HG03460 (cell line): ENCODE data around the gene ADCYAP1R1.

Source experiments
- ATAC-seq: cut with Tn5 transposase; IDR thresholded peaks from one replicate; pipeline ENCODE4 v1.9.1; 2021; ENCODE audit not compliant: unreplicated experiment

Gene ADCYAP1R1

DNA sequence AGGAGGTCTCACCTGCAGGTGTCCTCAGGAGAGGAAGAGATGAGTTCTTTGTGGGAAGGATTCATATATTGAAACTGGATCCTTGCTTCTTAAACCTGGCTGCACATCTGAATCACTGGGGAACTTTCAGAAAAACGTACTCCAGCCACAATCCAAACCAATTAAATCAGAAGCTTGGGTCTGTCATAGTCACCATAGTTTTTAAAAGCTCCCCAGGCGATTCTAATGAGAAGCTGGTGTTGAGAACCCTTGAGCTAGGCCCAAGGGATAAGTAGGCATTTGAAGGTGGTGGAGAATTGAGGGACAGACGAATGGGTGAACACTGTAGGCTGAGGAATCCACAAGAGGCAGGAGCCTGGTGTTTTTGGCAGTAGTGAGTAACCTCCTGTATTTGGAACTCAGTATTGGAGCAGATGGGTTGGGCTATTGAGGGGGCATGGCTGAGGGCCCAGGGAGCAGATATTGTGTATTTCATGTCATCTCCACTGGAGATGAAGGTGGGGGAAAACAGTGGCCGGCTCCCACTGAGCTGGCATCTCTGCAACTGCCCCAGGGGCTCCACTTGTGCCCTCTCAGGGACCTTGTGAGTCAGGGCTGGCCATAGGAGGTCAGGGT lies 14.5 kb downstream of the ADCYAP1R1 start:
- ATAC-seq: no peak

DNA sequence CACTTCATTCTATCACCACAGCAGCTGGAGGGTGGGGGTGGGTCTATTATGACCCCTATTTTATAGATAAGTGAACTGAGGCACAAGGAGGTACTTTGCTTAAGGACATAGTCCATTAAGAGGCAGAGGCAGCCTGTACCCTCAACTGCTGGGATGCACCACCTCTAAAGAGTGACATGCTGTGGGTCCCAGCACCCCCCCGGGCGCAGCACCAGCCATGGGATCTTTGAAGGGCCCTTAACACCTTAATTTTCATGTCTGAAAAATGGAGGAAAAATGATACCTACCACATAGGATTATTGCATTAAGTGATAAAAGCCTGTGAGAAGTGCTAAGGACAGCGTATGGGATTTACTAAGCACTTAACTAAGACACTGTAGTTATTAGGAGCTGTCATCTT lies 15.4 kb downstream of the ADCYAP1R1 start:
- no peak for ATAC-seq

GRCh38 chr7:31068006-31068675 lies 16.0 kb downstream of the ADCYAP1R1 start:
- no peak for ATAC-seq

GRCh38 chr7:31069860-31070555 lies 17.9 kb downstream of the ADCYAP1R1 start:
- ATAC-seq: no peak

- no peak for ATAC-seq
Measured at GRCh38 chr7:31070991-31071644, 19.0 kb downstream of the ADCYAP1R1 start.

DNA sequence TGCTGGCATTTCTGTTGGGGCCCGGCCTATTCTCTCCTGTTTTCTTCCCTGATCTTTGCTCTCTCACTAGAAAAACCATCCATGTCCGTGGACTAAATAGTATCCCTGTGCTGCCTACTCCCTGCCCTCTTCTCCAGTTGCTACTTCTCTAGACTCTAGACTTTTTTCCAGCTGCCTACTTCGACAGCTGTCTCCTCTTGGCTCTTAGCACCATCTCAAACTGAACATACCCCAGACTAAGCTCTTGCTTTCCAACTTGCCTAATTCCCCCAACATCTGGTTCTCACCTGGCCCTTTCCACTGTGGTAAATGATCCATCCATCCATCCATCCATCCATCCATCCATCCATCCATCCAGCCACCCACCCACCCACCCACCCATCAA lies 19.5 kb downstream of the ADCYAP1R1 start:
- ATAC-seq: no peak

- ATAC-seq: no peak
Measured at GRCh38 chr7:31073326-31074119, 21.4 kb downstream of the ADCYAP1R1 start.

GRCh38 chr7:31074120-31074383 lies 21.9 kb downstream of the ADCYAP1R1 start:
- ATAC-seq: no peak

- no peak for ATAC-seq
Measured at GRCh38 chr7:31074403-31075085, 22.4 kb downstream of the ADCYAP1R1 start.

GRCh38 chr7:31075086-31075405 lies 22.9 kb downstream of the ADCYAP1R1 start:
- ATAC-seq: no peak

- no peak for ATAC-seq
Measured at GRCh38 chr7:31076051-31076450, 23.9 kb downstream of the ADCYAP1R1 start.

- ATAC-seq: no peak
Measured at GRCh38 chr7:31076641-31077310, 24.7 kb downstream of the ADCYAP1R1 start.

DNA sequence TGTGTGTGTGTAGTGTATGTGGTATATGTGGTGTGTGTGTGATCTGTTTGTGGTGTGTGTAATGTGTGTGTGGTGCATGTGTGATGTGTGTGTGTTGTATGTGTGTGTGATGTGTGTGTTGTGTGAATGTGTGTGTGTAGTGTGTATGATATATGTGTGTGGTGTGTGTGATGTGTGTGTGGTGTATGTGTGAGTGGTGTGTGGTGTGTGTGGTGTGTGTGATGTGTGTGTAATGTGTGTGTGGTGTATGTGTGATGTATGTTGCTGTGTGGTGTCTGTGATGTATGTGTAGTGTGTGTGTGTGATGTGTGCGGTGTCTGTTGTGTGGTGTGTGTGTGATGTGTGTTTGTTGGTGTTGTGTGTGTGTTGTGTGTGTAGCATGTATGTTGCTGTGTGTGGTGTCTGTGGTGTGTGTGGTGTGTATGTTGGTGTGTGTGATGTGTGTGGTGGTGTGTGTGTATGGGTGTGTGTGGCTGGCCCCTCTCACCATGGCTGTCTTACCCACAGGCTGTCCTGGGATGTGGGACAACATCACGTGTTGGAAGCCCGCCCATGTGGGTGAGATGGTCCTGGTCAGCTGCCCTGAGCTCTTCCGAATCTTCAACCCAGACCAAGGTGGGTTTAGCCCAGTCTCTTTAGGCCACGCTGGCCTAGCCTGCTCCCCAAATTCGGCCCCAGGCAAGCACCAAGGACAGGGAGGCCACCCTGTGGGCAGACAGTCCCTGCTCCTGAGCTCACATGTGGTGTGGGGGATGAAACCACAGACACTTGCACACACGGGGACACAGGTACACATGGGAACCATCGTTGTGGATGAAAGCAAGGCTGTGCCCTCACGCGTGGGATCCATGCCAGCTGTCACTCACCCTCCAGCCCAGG lies 25.6 kb downstream of the ADCYAP1R1 start:
- ATAC-seq: no peak

DNA sequence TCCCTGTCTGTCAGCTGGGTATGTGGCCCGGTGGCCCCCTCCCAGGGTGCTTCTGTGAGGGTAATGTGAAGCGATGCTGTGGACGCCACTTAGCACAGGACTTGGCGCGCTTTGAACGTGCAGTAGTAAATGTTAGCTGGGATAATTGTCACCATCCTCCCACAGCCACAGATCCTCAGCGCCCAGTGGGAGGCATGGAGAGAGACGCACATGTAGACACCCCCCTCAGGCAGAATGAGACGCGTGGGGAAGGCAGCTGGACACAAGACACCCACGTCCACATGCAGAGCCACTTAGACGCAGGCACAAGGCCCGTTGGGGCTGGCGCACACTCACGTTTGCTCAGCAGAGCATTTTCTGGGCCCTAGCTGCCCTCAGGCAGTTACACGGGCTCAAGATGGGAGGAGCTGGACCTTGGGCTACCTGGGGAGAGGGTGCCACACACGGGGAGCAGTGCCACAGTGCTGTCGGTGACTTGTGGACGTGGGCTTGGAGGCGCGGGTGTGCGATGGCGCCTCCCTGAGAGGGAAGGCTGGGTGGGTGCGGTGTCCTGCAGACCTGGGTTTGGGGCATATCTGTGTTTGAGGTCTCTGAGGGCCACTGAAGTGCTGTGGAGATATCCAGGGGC lies 26.4 kb downstream of the ADCYAP1R1 start:
- no peak for ATAC-seq

GRCh38 chr7:31079126-31079823 lies 27.2 kb downstream of the ADCYAP1R1 start:
- no peak for ATAC-seq

DNA sequence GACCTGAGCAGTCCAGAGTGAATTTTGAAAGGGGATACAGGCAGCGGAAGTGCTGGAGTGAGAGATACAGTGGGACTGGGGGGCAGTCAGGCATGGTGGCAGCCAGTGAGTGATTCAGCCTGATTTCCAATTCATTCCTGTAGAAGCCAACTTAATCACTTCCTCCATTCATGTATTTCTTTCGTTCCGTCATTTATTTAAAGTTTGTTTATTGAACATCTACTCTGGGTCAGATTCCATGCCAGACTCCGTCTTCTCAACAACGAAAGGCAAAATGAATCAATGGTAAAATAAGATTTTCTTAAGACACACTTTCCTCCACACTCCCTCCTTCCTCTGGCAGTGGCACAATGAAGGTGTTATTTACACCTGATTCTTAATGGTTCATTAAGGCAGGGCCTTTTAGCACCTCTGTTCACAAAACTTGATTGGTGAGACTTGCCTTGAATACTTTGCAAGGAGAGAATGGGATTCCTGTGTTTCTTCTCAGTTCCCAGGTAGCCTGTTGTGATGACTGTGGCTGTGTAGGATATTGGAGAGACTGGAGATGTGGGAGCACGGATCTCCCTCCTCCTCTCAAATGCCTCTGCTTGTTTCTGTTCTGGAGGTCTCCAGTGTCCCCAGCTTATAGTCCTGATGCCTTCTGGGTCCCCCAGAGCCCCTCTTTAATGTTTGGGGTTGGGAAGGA lies 27.9 kb downstream of the ADCYAP1R1 start:
- ATAC-seq: no peak

GRCh38 chr7:31080763-31081162 lies 28.7 kb downstream of the ADCYAP1R1 start:
- ATAC-seq: no peak

- ATAC-seq: no peak
Measured at GRCh38 chr7:31082017-31082416, 29.9 kb downstream of the ADCYAP1R1 start.
